ENCODE data around the gene KHK.
"Not testable (repeated sequence)": the region's sequence is repeated elsewhere in the genome, so short reads cannot be mapped to it uniquely, and the experiment has no call there.

KHK gene

GRCh38 chr2:27097341-27097740 is 10.8 kb downstream of the KHK start:
- DNase-seq, result no peak

GRCh38 chr2:27099334-27099955 is 12.9 kb downstream of the KHK start:
- no peak for DNase-seq

GRCh38 chr2:27100036-27100435 is 13.5 kb downstream of the KHK start:
- no peak for DNase-seq

- DNase-seq, result no peak
These were observed 15.8 kb downstream of the KHK start for GRCh38 chr2:27102329-27102728.

GRCh38 chr2:27105981-27106380 is 19.4 kb downstream of the KHK start:
- no peak for DNase-seq

- DNase-seq, result no peak
These were observed 21.6 kb downstream of the KHK start for GRCh38 chr2:27108221-27108620.

- DNase-seq, result no peak
These were observed 22.5 kb downstream of the KHK start for GRCh38 chr2:27109083-27109482.

- not testable (repeated sequence) for DNase-seq
These were observed 24.2 kb downstream of the KHK start for GRCh38 chr2:27110603-27111352.

GRCh38 chr2:27111392-27112078 is 25.0 kb downstream of the KHK start:
- not testable (repeated sequence) for DNase-seq

- no peak for DNase-seq
These were observed 28.9 kb downstream of the KHK start for GRCh38 chr2:27115519-27115918.

- no peak for DNase-seq
These were observed 31.5 kb downstream of the KHK start for GRCh38 chr2:27117995-27118524.

- DNase-seq, result no peak
These were observed 32.2 kb downstream of the KHK start, which contains the start of gene CGREF1 for GRCh38 chr2:27118525-27119329. Gene CGREF1, minus strand, starts transcription at chr2:27119128. Its CDS starts 14,762 bp downstream, at chr2:27104366.

GRCh38 chr2:27119330-27119670 is 32.7 kb downstream of the KHK start:
- not testable (repeated sequence) for DNase-seq

- no peak for DNase-seq
These were observed 35.3 kb downstream of the KHK start for GRCh38 chr2:27121906-27122305.

- DNase-seq, result no peak
These were observed 36.2 kb downstream of the KHK start for GRCh38 chr2:27122791-27123190.

GRCh38 chr2:27123302-27124150 is 37.0 kb downstream of the KHK start, which contains the start of gene ABHD1:
Gene ABHD1, plus strand, starts transcription at chr2:27123815. Its CDS starts 134 bp downstream, at chr2:27123949.
- DNase-seq, result no peak

- no peak for DNase-seq
These were observed 38.5 kb downstream of the KHK start for GRCh38 chr2:27125104-27125503.

- DNase-seq, result no peak
These were observed 39.7 kb downstream of the KHK start for GRCh38 chr2:27126252-27126710.

- no peak for DNase-seq
These were observed 41.5 kb downstream of the KHK start for GRCh38 chr2:27127883-27128667.

GRCh38 chr2:27128668-27129571 is 42.3 kb downstream of the KHK start:
- no peak for DNase-seq
